A549 treated with CpdA at 1 μM for 4 hours (cell line): Measurements from ENCODE around the gene OR1A1. TPM values are rescaled to one million over a fixed set of nuclear protein-coding genes. Genes with fewer than 3 reads are reported as not detected.

ENCODE experiments used
- total RNA-seq: library from RNA; stranded (reverse); fragments of 200-300 nt; extraction: Qiagen RNA extraction; gene quantifications from 5 replicates; pipeline ENCODE4 v1.2.3, GENCODE V29; 2022; ENCODE audit warnings: low read depth

Gene OR1A1, protein sequence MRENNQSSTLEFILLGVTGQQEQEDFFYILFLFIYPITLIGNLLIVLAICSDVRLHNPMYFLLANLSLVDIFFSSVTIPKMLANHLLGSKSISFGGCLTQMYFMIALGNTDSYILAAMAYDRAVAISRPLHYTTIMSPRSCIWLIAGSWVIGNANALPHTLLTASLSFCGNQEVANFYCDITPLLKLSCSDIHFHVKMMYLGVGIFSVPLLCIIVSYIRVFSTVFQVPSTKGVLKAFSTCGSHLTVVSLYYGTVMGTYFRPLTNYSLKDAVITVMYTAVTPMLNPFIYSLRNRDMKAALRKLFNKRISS
- total RNA-seq, result not detected in 5 replicates

DNA sequence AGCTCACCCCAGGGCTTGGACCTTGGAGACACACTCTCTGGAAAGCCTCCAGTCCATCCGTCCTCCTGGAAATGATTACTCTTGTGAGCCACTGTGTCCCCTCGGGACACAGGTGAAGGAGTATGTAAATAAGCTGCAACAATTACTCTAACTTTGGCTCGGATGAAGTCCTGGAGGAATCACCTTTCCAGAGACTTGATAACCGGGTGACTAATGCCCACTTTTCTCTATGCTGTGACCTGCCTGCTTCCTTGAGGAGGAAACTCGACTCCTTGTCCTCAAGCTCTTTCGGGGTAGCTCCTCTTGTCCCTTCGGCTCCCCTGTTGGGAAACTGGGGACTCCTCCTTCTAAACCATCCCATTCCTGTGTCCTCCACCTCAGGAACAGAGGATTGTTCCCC is at the start of gene OR1A1:
Gene OR1A1, plus strand, starts transcription at position 301 of the 400 bp plus-strand sequence. CDS start 7,954 bp downstream, outside the sequence.

DNA sequence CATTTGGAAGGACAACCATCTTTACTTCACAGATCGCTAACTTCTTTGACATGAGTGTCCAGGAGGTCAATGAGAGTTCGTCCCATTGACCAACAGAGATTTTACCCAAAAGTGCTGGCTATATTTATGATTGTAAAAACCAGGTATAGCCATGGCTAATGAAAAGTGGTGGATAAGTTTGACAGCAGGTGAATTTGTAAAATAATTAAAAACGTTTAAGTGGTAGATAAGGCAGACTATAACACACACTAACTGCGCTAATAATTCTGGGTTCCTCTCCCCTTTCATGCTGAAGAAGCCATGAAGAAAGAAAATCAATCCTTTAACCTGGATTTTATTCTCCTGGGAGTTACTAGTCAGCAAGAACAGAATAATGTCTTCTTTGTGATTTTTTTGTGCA is 10.2 kb upstream of the OR1A1 start, which contains the start of gene OR1A2:
Gene OR1A2, plus strand, starts transcription at position 301 of the 400 bp plus-strand sequence. Its CDS starts 0 bp downstream, at position 301.

Other genes starting within 250 kb of the OR1A1 start
- gene OR1D5, start 144.1 kb upstream of the OR1A1 start, total RNA-seq, result not detected in 5 replicates
- not detected in 5 replicates for gene OR1D2, start 103.2 kb upstream of the OR1A1 start, total RNA-seq
- not detected in 5 replicates for gene OR1G1, start 80.1 kb upstream of the OR1A1 start, total RNA-seq
- gene OR1A2, start 10.1 kb upstream of the OR1A1 start, total RNA-seq, result not detected in 5 replicates
- gene OR3A1, start 90.7 kb downstream of the OR1A1 start, total RNA-seq, result not detected in 5 replicates
- not detected in 5 replicates for gene OR3A2, start 178.6 kb downstream of the OR1A1 start, total RNA-seq
- gene OR1E1, start 190.7 kb downstream of the OR1A1 start, total RNA-seq, result not detected in 5 replicates
- not detected in 5 replicates for gene OR3A3, start 203.7 kb downstream of the OR1A1 start, total RNA-seq
- gene OR1E2, start 226.2 kb downstream of the OR1A1 start, total RNA-seq, result not detected in 5 replicates